ENCODE measurements around the gene PLCB2. TPM values are rescaled to one million over a fixed set of nuclear protein-coding genes. Genes with fewer than 3 reads are reported as not detected.

PLCB2 gene
- polyA plus RNA-seq, 1 donor from 2014 or later = 7.4 TPM

- H3K9me3 ChIP-seq (ENCODE audit: low read length) = no peaks in the 10 kb centered on the region
- no peak overlapping the region for H3K4me2 ChIP-seq (ENCODE audit: low read length)
Measured at GRCh38 chr15:40338041-40338657, 30.4 kb upstream of the PLCB2 start.

DNA sequence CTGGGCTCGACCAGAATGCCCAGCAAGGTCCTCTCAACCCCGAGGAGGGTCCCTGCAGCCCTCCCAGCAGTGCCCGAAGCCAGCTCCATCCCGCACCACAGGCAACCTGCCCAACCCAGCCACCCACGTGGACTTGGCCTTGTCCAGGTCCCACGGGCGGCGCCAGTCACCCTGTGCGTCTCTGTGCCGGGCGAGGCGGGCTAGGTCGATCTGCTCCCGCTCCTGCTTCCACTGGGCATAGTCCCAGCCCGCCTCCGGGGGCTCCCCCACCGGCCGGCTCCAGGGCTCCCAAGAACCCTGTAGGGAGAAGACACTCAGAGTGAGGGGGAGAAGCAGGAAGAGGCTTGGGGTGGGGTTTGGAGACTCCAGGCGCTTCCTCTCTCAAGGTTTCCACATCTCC is 29.9 kb upstream of the PLCB2 start:
- no peaks in the 10 kb centered on the region for H3K9me3 ChIP-seq (ENCODE audit: low read length)
- no peak overlapping the region for H3K9ac ChIP-seq (ENCODE audit: low read length)
- no peak for TF ChIP-seq EP300 (conservative IDR thresholded peaks at IDR 0.05; ENCODE audit: poor library complexity, severe bottlenecking)
- TF ChIP-seq POLR2AphosphoS5 (IDR thresholded peaks at IDR 0.05) = no peak
- no peak overlapping the region for H2AFZ ChIP-seq (ENCODE audit: low read depth, low read length)
- no peaks in the 10 kb centered on the region for H3K36me3 ChIP-seq (ENCODE audit: insufficient read depth, low read length)
- no peaks in the 10 kb centered on the region for H3K27me3 ChIP-seq (ENCODE audit: insufficient read depth, low read depth, low read length)
- no peaks in the 10 kb centered on the region for H3F3A ChIP-seq (ENCODE audit: insufficient read depth, low read length, poor library complexity, severe bottlenecking)
- no peak overlapping the region for H3K4me2 ChIP-seq (ENCODE audit: low read length)
- H3K9me2 ChIP-seq (ENCODE audit: insufficient read depth, low read length) = no peaks in the 10 kb centered on the region
- no peaks in the 10 kb centered on the region for H4K20me1 ChIP-seq (ENCODE audit: insufficient read depth)
- H3K79me2 ChIP-seq (replicated peaks; ENCODE audit: insufficient read depth, low read length) = no peaks in the 10 kb centered on the region
- H3K27ac ChIP-seq (ENCODE audit: low read length) = no peak overlapping the region
- H3K4me3 ChIP-seq (ENCODE audit: low read length) = no peak overlapping the region

More at GRCh38 chr15:40338041-40338657, 30.4 kb upstream of the PLCB2 start:
- H3K27me3 ChIP-seq (ENCODE audit: insufficient read depth, low read depth, low read length) = no peaks in the 10 kb centered on the region
- no peak overlapping the region for H3K9ac ChIP-seq (ENCODE audit: low read length)
- no peaks in the 10 kb centered on the region for H3F3A ChIP-seq (ENCODE audit: insufficient read depth, low read length, poor library complexity, severe bottlenecking)
- no peak overlapping the region for H3K27ac ChIP-seq (ENCODE audit: low read length)
- no peak for TF ChIP-seq REST (IDR thresholded peaks at IDR 0.05; ENCODE audit: borderline replicate concordance)
- TF ChIP-seq EP300 (conservative IDR thresholded peaks at IDR 0.05; ENCODE audit: poor library complexity, severe bottlenecking) = no peak
- TF ChIP-seq MXI1 (conservative IDR thresholded peaks at IDR 0.05; ENCODE audit: poor library complexity, severe bottlenecking) = no peak
- TF ChIP-seq POLR2AphosphoS5 (IDR thresholded peaks at IDR 0.05) = no peak
- TF ChIP-seq CTCF (IDR thresholded peaks at IDR 0.05; ENCODE audit: poor library complexity, severe bottlenecking) = peak; percentile 96
- TF ChIP-seq RAD21 (conservative IDR thresholded peaks at IDR 0.05) = peak; percentile 92
- no peak for TF ChIP-seq TAF1 (IDR thresholded peaks at IDR 0.05; ENCODE audit: low read depth)
- peak; percentile 88 for TF ChIP-seq SMC3 (conservative IDR thresholded peaks at IDR 0.05; ENCODE audit: poor library complexity)
- TF ChIP-seq EZH2 (IDR thresholded peaks at IDR 0.05; ENCODE audit: borderline replicate concordance, insufficient read depth, low read length, poor library complexity, severe bottlenecking) = no peak
- no peaks in the 10 kb centered on the region for H4K20me1 ChIP-seq (ENCODE audit: insufficient read depth)
- no peak overlapping the region for H2AFZ ChIP-seq (ENCODE audit: low read depth, low read length)
- H3K79me2 ChIP-seq (replicated peaks; ENCODE audit: insufficient read depth, low read length) = no peaks in the 10 kb centered on the region
- H3K9me2 ChIP-seq (ENCODE audit: insufficient read depth, low read length) = no peaks in the 10 kb centered on the region
- H3K36me3 ChIP-seq (ENCODE audit: insufficient read depth, low read length) = no peaks in the 10 kb centered on the region
- no peak overlapping the region for H3K4me3 ChIP-seq (ENCODE audit: low read length)
